Measurements from ENCODE around the gene TEX47.

GRCh38 chr7:88826222-88826621 is 30.7 kb upstream of the TEX47 start:
- TF ChIP-seq, protein P1, sequence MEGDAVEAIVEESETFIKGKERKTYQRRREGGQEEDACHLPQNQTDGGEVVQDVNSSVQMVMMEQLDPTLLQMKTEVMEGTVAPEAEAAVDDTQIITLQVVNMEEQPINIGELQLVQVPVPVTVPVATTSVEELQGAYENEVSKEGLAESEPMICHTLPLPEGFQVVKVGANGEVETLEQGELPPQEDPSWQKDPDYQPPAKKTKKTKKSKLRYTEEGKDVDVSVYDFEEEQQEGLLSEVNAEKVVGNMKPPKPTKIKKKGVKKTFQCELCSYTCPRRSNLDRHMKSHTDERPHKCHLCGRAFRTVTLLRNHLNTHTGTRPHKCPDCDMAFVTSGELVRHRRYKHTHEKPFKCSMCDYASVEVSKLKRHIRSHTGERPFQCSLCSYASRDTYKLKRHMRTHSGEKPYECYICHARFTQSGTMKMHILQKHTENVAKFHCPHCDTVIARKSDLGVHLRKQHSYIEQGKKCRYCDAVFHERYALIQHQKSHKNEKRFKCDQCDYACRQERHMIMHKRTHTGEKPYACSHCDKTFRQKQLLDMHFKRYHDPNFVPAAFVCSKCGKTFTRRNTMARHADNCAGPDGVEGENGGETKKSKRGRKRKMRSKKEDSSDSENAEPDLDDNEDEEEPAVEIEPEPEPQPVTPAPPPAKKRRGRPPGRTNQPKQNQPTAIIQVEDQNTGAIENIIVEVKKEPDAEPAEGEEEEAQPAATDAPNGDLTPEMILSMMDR (IDR thresholded peaks at IDR 0.05; ENCODE audit: low read depth, low read length, missing input control), result no peak
- TF ChIP-seq RAD21 (IDR thresholded peaks at IDR 0.05) (no peak), GABPA (IDR thresholded peaks at IDR 0.05 in 1 of 2, conservative IDR thresholded peaks at IDR 0.05 in 1 of 2) (no peak), REST (IDR thresholded peaks at IDR 0.05) (no peak)
- TF ChIP-seq, protein P2, sequence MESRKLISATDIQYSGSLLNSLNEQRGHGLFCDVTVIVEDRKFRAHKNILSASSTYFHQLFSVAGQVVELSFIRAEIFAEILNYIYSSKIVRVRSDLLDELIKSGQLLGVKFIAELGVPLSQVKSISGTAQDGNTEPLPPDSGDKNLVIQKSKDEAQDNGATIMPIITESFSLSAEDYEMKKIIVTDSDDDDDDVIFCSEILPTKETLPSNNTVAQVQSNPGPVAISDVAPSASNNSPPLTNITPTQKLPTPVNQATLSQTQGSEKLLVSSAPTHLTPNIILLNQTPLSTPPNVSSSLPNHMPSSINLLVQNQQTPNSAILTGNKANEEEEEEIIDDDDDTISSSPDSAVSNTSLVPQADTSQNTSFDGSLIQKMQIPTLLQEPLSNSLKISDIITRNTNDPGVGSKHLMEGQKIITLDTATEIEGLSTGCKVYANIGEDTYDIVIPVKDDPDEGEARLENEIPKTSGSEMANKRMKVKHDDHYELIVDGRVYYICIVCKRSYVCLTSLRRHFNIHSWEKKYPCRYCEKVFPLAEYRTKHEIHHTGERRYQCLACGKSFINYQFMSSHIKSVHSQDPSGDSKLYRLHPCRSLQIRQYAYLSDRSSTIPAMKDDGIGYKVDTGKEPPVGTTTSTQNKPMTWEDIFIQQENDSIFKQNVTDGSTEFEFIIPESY (IDR thresholded peaks at IDR 0.05), result no peak
